Mesendoderm (in vitro differentiated cells): ENCODE results near the gene DOCK11.

Experiments
- DNase-seq: peaks from one replicate; pipeline ENCODE4 v3.0.0; 2013
- H2AK5ac ChIP-seq: 2 replicates; pipeline ENCODE4 v1.6.1; 2013; ENCODE audit warnings: low read length, inconsistent platforms
- H2BK120ac ChIP-seq: 2 replicates; pipeline ENCODE4 v1.6.1; 2013; ENCODE audit warnings: low read depth, mild to moderate bottlenecking, low read length, moderate library complexity, mixed read lengths
- H2BK15ac ChIP-seq: replicated peaks from 2 replicates; pipeline ENCODE4 v1.6.1; 2013; ENCODE audit warnings: low read depth, mild to moderate bottlenecking, moderate library complexity
- H2BK5ac ChIP-seq: 2 replicates; pipeline ENCODE4 v1.6.1; 2013; ENCODE audit warnings: low read length, inconsistent platforms
- H3K18ac ChIP-seq: 2 replicates; pipeline ENCODE4 v1.6.1; 2013; ENCODE audit warnings: mild to moderate bottlenecking, low read length, mixed read lengths
- H3K23ac ChIP-seq: one replicate; pipeline ENCODE4 v1.6.1; 2013; ENCODE audit warnings: low read length
- H3K27ac ChIP-seq: 2 replicates; pipeline ENCODE4 v1.5.1; 2013; ENCODE audit warnings: low read depth, mild to moderate bottlenecking, inconsistent platforms, low read length, moderate library complexity
- H3K27me3 ChIP-seq: 2 replicates; pipeline ENCODE4 v1.6.1; 2013; ENCODE audit warnings: low read length, control low read depth, mild to moderate bottlenecking, inconsistent platforms; ENCODE audit not compliant: insufficient read depth, poor library complexity
- H3K36me3 ChIP-seq: 2 replicates; pipeline ENCODE4 v1.6.1; 2013; ENCODE audit warnings: low read length, inconsistent platforms; ENCODE audit not compliant: control insufficient read depth, insufficient read depth
- H3K4ac ChIP-seq: one replicate; pipeline ENCODE4 v1.6.1; 2013; ENCODE audit warnings: low read depth, mild to moderate bottlenecking, low read length, moderate library complexity
- H3K4me1 ChIP-seq: 2 replicates; pipeline ENCODE4 v1.6.1; 2013; ENCODE audit warnings: low read depth, low read length, inconsistent platforms; ENCODE audit not compliant: control insufficient read depth
- H3K4me2 ChIP-seq: 2 replicates; pipeline ENCODE4 v1.6.1; 2013; ENCODE audit warnings: low read length
- H3K4me3 ChIP-seq: 2 replicates; pipeline ENCODE4 v1.5.1; 2013; ENCODE audit warnings: mild to moderate bottlenecking, low read length
- H3K56ac ChIP-seq: one replicate; pipeline ENCODE4 v1.6.1; 2013; ENCODE audit warnings: low read length
- H3K79me1 ChIP-seq: 2 replicates; pipeline ENCODE4 v1.6.1; 2013; ENCODE audit warnings: low read length, inconsistent platforms
- H3K79me2 ChIP-seq: 2 replicates; pipeline ENCODE4 v1.6.1; 2013; ENCODE audit warnings: mild to moderate bottlenecking, low read length; ENCODE audit not compliant: control insufficient read depth, insufficient read depth
- H3K9ac ChIP-seq: 2 replicates; pipeline ENCODE4 v1.6.1; 2013; ENCODE audit warnings: low read length, inconsistent platforms
- H4K5ac ChIP-seq: one replicate; pipeline ENCODE4 v1.6.1; 2013; ENCODE audit warnings: low read length
- H4K8ac ChIP-seq: one replicate; pipeline ENCODE4 v1.6.1; 2013; ENCODE audit warnings: low read depth, mild to moderate bottlenecking, control low read depth, low read length, moderate library complexity
- WGBS: extraction: QIAGEN DNeasy Blood & Tissue Kit; methylation state at CpG from one replicate; pipeline ENCODE4 v1.1.7; 2013; ENCODE audit warnings: low lambda C conversion rate, missing lambda C conversion rate; ENCODE audit not compliant: insufficient coverage; ENCODE audit errors: extremely low coverage; 5-methylcytosine and 5-hydroxymethylcytosine counted together

Gene DOCK11

GRCh38 chrX:118615141-118615540, 119.5 kb downstream of the DOCK11 start:
- WGBS: no CpG with 5 or more reads among the region's 3 CpGs
- no peak overlapping the region for H2BK5ac ChIP-seq

GRCh38 chrX:118621081-118621759, 125.6 kb downstream of the DOCK11 start:
- Histone ChIP-seq H4K5ac (no peak overlapping the region), H3K18ac (no peak overlapping the region), H3K9ac (no peak overlapping the region), H3K4me2 (no peak overlapping the region), H2AK5ac (no peak overlapping the region), H2BK15ac (no peak overlapping the region), H3K4me3 (no peak overlapping the region), H3K36me3 (no peaks in the 10 kb centered on the region), H3K27me3 (no peaks in the 10 kb centered on the region), H2BK5ac (no peak overlapping the region), H2BK120ac (no peak overlapping the region), H3K4me1 (no peaks in the 10 kb centered on the region), H4K8ac (no peak overlapping the region), H3K79me1 (no peaks in the 10 kb centered on the region), H3K27ac (no peak overlapping the region), H3K79me2 (no peaks in the 10 kb centered on the region), H3K56ac (no peak overlapping the region), H3K4ac (no peak overlapping the region), H3K23ac (no peak overlapping the region)
- WGBS: no CpG with 5 or more reads among the region's 8 CpGs
- DNase-seq: no peak

More at GRCh38 chrX:118615141-118615540, 119.5 kb downstream of the DOCK11 start:
- no peak overlapping the region for H2BK120ac ChIP-seq
- H3K4me2 ChIP-seq: no peak overlapping the region
- no peak overlapping the region for H3K23ac ChIP-seq
- no peaks in the 10 kb centered on the region for H3K79me2 ChIP-seq
- H3K27me3 ChIP-seq: no peaks in the 10 kb centered on the region
- no peak overlapping the region for H3K4ac ChIP-seq
- no peak overlapping the region for H2BK15ac ChIP-seq
- H3K18ac ChIP-seq: no peak overlapping the region
- H3K27ac ChIP-seq: no peak overlapping the region
- H3K4me1 ChIP-seq: no peaks in the 10 kb centered on the region
- no peak overlapping the region for H3K56ac ChIP-seq
- DNase-seq: no peak
- no peak overlapping the region for H4K5ac ChIP-seq
- H2AK5ac ChIP-seq: no peak overlapping the region
- H4K8ac ChIP-seq: no peak overlapping the region
- H3K4me3 ChIP-seq: no peak overlapping the region
- H3K9ac ChIP-seq: no peak overlapping the region
- no peaks in the 10 kb centered on the region for H3K79me1 ChIP-seq
- H3K36me3 ChIP-seq: no peaks in the 10 kb centered on the region

- DNase-seq: no peak
- Histone ChIP-seq H3K4me1 (no peaks in the 10 kb centered on the region), H3K79me2 (no peaks in the 10 kb centered on the region), H2BK15ac (no peak overlapping the region), H4K8ac (no peak overlapping the region), H3K36me3 (no peaks in the 10 kb centered on the region), H2BK5ac (no peak overlapping the region), H2BK120ac (no peak overlapping the region), H3K4ac (no peak overlapping the region), H2AK5ac (no peak overlapping the region), H3K4me3 (no peak overlapping the region), H3K18ac (no peak overlapping the region), H3K79me1 (no peaks in the 10 kb centered on the region), H3K56ac (no peak overlapping the region), H3K23ac (no peak overlapping the region), H3K27me3 (no peaks in the 10 kb centered on the region), H4K5ac (no peak overlapping the region), H3K9ac (no peak overlapping the region), H3K27ac (no peak overlapping the region), H3K4me2 (no peak overlapping the region)
- no CpG with 5 or more reads among the region's 3 CpGs for WGBS
Observed at GRCh38 chrX:118623062-118623461, 127.4 kb downstream of the DOCK11 start.

GRCh38 chrX:118626346-118626745, 130.7 kb downstream of the DOCK11 start:
- no peak overlapping the region for H3K18ac ChIP-seq
- no peak overlapping the region for H3K4ac ChIP-seq
- no CpG with 5 or more reads among the region's 4 CpGs for WGBS
- H3K27me3 ChIP-seq: no peaks in the 10 kb centered on the region
- H3K9ac ChIP-seq: no peak overlapping the region
- H3K4me1 ChIP-seq: no peaks in the 10 kb centered on the region
- no peak overlapping the region for H3K4me2 ChIP-seq
- H2AK5ac ChIP-seq: no peak overlapping the region
- H3K23ac ChIP-seq: no peak overlapping the region
- H3K79me1 ChIP-seq: no peaks in the 10 kb centered on the region
- DNase-seq: no peak
- no peak overlapping the region for H4K5ac ChIP-seq
- H3K36me3 ChIP-seq: no peaks in the 10 kb centered on the region
- no peak overlapping the region for H2BK15ac ChIP-seq
- no peak overlapping the region for H2BK5ac ChIP-seq
- no peaks in the 10 kb centered on the region for H3K79me2 ChIP-seq
- H4K8ac ChIP-seq: no peak overlapping the region
- no peak overlapping the region for H3K27ac ChIP-seq
- H3K4me3 ChIP-seq: no peak overlapping the region
- H2BK120ac ChIP-seq: no peak overlapping the region
- no peak overlapping the region for H3K56ac ChIP-seq

DNA sequence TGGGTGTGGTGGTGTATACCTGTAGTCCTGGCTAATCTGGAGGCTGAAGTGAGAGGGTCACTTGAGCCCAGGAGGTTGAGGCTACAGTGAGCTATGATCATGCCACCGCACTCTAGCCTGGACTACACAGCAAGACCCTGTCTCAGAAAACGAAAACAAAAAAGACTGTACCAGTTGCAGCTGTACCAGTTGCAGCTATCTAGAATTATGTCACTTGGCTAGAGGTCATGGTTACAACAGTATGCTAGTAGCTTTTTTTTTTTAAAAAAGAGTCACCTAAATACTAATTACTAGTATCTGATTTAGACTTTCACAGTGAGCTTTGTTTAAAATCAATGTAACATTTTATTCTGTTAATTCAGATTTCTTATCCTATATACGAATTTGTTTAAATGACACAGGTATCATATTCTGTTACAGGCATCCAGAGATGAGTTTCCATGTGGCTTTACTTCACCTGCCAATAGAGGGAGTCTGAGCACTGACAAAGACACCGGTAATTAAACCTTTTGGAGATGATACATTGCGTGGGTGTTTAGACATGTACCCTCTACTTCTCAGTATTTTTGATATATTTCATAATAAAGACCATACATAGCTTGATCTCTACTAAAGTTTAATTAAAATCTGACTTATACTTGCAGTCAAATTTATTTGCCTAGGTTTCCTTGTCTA, 131.6 kb downstream of the DOCK11 start:
- Histone ChIP-seq H4K5ac (no peak overlapping the region), H3K4me2 (no peak overlapping the region), H3K56ac (no peak overlapping the region), H3K4me3 (no peak overlapping the region), H3K9ac (no peak overlapping the region), H3K27me3 (no peaks in the 10 kb centered on the region), H3K79me2 (no peaks in the 10 kb centered on the region), H2AK5ac (no peak overlapping the region), H2BK15ac (no peak overlapping the region), H3K4ac (no peak overlapping the region), H3K79me1 (no peaks in the 10 kb centered on the region), H2BK5ac (no peak overlapping the region), H3K4me1 (no peaks in the 10 kb centered on the region), H3K23ac (no peak overlapping the region), H2BK120ac (no peak overlapping the region), H3K27ac (no peak overlapping the region), H3K18ac (no peak overlapping the region), H4K8ac (no peak overlapping the region), H3K36me3 (no peaks in the 10 kb centered on the region)
- DNase-seq: peak; percentile 16
- WGBS: no CpG with 5 or more reads among the region's 5 CpGs
